HG03139 (cell line): Measurements from ENCODE around the gene LMF1.

ENCODE experiments used
- ATAC-seq: cut with Tn5 transposase; IDR thresholded peaks from one replicate; pipeline ENCODE4 v1.9.1; 2021; ENCODE audit not compliant: unreplicated experiment

LMF1 gene

DNA sequence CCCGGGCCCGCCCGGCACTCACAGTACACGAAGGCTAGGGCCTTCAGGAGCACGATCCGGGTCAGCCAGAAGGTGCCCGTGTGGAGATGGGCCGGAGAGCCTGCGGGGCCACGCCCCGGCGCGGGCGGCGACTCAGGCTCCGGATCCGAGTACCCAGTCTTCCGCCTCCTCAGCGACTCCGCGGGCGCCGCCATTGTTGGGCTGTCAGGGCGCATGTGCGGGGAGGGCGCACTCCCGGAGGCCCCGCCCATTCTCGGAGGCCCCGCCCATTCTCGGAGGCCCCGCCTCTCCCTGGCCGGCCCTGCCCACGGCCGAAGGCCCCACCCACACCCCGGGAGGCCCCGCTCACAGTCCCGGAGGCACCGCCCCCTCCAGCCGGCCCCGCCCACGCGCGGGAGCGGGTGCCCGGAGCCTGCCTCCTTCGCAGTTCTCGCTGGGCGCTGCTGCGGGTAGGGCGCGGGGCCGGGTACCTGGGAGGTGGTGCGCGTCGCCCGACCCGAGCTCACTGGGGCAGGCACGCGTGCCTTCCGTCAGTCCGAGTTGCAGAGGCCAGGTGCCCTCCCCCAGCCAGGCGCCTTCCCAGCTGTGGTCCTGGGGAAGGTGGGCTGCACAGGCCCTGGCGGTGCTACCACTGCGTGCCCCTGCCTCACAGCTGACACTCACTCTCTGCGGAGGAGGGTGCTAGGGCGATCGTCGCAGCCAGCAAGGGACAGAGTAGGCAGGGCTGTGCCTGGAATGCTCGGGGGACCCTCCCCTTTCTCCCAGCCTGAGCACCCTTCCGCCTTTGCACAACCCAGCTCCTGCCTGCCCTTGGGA, at the start of gene LMF1:
TSS of gene LMF1 (minus strand) at position 219 of the 816 bp plus-strand sequence. CDS start at position 215, 4 bp downstream.
- peak; percentile 75 for ATAC-seq

DNA sequence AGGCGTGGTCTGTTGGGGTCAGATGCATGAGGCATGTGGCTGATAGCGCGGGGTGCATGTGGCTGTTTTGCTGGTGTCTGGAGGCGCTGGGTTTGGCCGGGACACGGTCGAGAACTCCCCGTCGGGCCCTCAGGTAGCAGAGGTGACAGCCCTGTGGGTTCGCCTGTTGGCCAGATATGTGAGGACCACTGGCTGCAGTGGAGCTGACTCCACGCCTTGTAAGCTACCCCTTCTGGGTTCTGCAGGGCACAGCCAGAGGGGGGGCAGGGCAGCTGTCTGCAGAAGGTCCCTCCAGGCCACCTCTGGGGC, 49.3 kb upstream of the LMF1 start:
- ATAC-seq: no peak

DNA sequence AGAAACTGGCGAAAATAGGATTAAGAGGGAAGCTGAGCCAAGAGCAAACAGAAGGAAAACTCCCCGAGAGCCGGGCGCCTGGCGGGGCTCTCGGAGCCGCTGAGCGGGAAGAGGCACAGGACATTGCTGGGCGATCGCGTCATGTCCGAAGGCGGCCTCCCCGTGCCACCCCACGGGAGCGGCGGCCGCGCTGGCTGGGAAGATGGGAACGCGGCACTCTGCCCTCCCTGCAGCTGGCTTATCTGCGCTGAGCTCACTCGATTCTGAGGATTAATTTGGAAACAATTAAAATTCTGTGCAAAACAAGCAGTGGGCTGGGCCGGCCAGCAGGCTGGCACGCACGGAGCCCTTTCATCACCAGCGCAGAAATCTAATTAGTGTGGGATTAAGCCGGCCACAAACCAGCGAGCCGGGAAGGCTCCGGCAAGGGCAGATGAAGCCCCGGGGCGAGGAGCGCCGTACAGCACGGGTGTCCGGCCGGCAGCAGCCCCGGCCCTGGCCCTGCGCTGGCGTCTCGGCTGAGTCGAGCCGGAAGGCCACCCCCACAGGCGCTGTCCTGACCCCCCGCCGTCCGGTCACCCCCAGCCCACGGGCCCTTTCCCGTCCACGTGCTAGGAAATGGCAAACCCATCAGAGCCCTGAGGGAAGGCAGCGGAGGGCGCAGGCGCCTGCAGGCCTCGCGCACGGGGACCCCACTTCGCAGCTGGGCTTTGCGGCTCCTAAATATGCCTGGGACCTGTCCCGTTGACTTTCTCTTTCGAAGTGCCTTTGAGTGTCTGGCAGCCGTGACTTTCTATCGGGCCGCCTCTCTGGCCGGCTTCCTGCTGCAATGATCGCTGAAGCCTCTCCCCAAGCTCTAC, 48.7 kb upstream of the LMF1 start:
- ATAC-seq: no peak

DNA sequence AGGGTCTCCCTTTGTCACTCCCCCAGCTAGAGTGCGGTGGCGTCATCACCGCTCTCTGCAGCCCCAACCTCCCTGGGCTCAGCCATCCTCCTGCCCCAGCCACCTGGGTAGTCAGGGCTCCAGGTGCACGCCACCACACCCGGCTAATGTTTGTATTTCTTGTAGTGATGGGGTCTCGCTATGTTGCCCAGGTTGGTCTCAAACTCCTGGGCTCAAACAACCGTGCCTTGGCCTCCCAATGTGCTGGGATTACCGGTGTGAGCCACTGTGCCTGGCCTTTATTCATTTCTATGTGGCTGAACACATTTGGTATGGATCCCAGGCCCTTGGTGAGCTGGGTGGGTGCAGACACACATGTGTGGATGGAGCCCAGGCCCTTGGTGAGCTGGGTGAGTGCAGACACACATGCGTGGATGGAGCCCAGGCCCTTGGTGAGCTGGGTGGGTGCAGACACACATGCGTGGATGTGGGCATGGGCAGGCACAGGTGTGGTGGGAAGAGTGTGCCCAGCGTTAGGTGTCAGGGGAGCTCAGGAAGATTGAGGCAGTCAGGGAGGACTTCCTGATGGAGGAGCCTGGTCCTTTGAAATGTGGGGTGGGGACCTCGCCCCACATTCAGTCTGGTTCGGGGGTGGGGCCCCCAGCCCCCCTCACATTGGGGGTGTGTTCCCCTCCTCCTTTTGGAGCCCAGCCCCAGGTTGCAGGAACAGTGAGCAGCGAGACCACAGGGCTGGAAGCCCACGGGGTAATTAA, 47.8 kb upstream of the LMF1 start:
- ATAC-seq: no peak

DNA sequence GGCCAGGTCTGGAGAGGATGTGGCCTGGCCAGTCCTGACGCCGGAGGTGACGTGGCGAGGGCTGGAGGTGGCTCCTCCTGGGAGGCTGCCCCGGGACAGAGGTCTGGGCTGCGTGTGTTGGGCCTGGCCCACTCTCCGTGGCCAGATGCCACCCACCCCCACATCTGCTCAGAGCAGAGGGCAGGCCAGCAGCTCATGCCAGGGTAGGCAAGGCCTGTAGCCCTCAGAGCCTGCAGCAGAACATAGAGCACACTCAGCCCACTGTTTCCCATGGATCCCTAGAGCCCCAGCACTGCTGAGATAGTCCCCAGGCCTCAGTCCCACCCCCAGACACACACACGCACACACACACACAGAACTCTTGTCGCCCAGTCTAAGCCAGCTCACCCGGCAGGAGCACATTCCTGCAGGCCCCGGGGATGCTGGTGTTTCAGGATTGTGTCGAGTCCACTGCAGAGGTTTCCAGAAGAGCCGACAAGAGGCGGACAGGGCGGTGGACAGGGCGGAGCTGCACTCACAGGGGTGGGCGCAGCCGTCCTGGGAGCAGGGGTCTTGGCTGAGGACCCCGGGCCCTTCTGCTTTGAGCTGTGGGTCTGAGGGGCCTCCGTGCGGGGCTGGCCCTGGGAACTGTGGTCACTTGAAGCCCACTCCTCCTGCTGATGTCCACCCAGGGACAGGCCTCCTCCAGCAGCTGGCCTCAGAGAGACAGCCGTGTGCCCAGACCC, 44.1 kb upstream of the LMF1 start:
- ATAC-seq: no peak

DNA sequence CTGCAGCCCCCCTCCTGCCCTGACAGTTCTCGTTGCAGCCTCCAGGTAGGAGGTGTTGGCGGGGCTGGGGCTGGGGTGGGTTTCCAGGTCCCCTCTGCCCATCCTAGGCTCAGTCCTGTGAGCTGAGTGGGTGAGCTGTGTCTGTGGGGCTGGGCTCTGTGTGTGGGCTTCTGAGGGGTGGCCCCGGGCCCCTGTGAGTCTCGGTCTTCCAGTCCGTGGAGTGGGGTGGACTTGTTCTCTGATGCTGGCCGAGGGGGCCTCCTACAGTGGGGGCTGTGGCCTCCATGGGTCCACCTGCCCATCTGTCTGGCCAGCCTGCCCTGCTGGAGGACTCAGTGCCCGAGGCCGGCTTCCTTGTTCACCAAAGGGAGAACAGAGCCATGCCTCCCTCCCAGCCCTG, 43.4 kb upstream of the LMF1 start:
- ATAC-seq: no peak

DNA sequence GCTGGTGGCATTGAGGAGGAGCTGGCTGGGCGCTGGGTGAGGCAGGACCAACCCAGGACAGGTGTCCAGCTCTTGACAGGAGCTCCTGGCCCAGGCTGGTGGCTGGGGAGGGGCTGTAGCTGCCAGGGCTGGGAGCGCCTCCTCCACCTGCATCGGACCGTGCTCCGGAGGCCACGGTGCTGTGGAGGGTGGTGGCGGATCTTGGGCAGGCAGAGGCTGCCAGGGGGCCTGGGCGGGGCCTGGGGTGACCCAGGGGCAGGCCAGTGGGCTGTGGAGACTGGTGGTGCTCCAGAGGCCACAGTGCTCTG, 42.8 kb upstream of the LMF1 start:
- ATAC-seq: no peak

DNA sequence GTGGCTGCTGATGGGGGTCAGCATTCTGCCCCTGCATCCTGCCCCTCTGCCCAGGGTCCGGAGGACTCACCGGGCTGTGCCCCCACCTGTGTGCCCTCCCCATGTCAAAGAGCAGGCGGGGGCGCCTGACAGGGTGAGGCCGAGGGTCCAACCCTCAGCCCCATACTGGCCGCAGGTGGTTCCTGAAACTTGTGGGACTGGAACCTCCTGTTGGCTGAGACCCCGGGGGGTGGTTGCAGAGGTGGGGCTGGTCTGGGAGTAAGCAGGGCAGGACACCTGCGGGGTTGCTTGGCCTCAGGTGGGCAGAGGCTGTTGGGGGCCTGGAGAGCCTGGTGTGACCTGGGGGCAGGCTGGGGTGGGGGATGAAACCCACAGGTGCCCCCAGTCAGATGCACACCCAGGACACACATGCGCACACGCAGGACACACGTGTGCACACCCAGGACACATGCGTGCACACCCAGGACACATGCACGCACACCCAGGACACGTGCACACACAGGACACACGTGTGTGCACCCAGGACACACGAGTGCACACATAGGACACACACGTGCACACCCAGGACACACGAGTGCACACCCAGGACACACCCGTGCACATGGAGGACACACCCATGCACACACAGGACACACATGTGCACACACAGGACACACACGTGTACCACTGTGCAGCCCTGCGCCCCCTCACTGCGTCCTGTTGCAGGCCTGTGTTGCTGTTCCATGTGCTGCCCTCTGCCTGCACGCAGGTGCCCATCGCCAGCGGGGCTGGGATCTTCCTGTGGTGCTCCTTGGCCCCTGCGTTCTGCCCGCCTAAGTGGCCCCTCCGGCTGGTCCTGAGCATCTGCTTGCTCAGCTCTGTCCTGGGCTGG, 42.2 kb upstream of the LMF1 start:
- no peak for ATAC-seq

DNA sequence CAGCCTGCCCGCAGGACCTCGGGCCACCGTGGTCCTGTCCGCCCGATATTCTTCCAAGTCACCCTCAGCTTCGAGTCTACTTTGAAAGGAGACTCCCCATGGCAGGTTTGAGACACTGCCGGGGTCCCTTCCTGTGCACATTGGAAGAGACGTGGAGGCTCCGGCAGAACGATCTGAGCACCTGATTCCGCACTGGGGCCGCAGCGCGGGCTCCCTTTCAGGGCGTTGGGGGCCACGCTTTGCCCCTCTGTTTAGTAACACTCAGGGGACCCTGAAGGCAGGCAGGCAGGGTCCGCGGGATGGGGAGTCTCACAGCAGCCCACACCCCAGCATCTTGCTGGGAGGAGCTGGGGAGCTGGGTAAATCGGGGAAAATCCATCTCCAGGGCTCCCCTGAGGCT, 41.4 kb upstream of the LMF1 start:
- no peak for ATAC-seq

DNA sequence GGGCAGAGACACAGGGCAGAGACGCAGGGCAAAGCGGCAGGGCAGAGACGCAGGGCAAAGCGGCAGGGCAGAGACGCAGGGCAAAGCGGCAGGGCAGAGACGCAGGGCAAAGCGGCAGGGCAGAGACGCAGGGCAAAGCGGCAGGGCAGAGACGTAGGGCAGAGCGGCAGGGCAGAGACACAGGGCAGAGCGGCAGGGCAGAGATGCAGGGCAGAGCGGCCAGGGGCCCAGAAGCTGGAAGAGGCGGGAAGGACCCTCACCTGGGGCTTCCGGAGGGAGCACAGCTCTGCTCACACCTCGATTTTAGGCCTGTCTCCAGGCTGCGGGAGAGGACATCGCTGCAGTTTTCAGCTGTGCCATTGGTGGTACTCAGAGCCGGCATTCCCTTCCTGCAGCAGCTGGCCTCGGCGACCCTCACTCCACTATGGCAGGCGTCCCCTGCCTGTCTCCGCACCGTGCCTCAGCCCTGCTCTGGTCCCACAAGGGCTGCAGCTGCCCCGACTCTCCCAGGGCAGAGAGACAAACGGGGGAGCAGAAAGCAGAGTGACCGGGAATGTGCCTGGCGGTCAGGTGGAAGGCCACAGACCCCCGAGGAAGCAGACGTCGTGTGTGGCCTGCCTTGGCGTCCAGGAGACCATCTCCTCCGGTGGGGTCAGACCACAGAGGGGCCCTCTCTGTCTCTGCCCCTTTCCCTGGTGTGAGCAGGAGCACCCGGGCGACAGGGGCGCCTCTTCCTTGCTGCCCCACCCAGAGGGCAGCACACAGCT, 40.7 kb upstream of the LMF1 start:
- ATAC-seq: no peak

DNA sequence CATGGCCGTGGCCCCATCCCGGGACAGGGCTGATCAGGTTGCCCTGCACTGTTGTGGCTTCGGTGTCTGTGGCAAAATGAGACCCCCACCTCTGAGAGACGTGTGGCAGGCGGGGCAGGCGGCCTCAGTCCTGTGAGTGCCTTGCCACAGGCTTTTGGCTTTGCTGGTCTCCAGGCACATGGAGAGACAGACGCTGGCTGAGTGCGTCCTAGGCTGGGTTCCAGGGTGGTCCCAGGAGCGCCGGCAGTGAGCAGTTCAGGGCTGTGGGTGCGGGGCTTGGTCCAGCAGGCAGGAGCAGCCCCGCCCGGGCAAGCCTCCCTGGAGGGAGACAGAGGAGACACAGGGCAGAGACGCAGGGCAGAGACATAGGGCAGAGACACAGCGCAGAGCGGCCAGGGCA, 40.0 kb upstream of the LMF1 start:
- ATAC-seq: no peak

DNA sequence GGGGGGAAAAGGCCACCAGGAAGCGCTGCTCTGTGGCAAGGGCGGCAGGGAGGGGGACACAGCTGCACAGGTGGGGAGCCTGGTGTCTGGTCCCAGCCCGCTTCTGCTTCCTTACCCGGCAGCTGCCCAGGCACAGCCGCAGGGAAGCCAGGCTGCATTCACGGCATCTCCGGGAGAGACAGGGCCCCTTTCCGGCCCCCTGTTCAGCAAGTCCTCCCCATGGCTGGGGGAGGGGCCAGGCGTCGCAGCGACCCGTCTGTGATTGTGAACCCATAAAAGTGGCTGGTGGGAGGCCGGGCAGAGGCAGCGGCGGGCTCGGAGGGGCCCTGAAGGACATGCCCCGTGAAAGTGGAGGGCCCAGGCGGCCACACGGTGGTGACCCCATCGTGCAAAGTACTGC, 39.5 kb upstream of the LMF1 start:
- no peak for ATAC-seq

DNA sequence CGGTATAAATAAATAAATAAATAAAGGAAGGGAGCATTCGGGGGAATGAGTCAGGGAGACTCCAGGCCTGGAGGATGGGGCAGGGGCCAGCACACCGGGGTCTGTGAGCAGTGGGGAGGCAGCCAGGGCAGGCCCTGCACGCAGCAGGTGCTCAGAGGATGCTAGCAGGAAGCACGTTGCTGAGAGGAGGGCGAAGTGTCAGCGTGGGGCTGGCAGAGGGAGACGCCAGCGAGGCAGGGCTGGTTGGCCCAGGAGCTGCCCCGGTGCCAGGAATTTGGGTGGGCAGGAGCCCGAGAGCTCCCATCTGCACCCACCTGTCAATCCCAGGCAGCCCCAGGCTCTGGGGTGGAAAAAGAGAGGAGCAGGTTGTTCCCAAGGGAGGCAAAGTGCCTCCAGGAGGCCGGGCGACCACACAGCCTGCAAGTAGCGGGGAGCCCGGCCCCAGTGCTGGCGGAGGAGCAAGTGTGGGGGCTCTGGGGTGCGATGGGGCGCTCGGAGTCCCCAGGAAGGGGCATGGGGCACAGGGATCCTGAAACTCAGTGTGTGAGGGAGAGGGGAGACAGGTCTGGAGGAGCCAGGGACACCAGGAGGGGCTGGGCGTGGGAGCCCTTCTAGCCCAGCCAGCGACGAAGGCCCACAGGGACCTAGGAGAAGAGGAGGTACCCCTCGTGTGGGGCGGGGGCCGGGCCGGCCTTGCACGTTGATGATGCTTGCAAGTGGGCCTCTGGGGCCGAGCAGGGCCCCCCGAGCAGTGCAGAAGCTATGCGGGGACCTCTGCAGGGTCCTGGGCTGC, 38.8 kb upstream of the LMF1 start:
- ATAC-seq: no peak

DNA sequence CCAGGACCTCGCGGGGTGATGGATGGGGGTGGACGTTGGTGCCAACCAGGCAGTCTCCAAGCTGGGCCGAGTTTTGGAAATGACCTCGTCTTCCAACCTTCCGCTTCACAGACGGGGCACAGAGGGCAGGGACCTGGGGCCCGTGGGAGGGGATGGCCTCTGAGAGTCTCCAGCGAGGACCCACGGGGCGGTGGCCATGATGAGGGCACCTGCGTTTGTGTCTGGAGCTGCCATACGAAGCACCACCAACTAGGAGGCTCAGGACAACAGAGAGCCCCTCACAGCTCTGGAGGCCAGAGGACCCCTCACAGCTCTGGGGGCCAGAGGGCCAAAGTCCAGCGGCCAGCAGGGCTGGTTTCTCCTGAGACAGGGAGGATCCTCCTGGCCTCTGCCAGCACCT, 37.3 kb upstream of the LMF1 start:
- ATAC-seq: no peak

DNA sequence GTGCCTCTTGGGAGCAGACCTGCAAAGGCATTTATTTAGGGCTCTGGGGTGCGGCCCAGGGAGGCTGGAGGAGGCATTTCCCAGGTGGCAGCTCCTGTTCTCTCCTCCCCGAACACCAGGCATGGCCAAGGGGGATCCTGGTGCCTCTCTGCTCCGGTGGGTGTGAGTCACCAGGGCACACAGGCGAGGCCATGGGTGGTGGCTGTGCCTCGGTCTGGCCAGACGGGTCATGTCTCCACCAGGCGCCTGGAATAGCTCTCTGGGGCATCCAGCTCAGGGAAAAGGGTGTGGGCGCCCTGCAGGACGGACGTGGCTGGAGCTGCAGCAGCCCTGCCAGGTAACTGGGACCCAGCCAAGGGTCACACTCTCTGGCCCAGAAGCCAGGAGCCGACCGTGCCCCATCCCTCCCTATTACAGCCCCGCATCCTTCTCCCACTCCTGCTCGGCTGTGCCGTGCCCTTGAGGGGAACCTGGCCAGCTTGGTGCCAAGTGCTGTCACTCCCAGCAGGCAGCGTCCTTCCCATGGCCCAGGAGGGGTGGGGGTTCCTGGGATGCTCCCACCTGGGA, 36.6 kb upstream of the LMF1 start:
- no peak for ATAC-seq

DNA sequence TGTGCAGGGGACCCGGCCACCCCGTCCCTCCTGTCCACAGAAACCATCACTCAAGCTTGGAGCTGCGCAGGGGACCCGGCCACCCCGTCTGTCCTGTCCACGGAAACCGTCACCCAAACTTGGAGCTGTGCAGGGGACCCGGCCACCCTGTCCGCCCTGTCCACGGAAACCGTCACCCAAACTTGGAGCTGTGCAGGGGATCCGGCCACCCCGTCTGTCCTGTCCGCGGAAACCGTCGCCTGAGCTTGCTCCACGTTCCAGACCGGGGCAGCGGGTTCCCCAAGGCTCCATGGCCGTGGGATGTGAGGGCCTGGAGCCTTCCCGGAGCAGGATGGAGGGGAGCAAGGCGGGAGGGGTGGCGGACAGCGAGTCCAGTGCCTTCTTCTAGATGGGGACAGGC, 36.0 kb upstream of the LMF1 start:
- ATAC-seq: no peak

DNA sequence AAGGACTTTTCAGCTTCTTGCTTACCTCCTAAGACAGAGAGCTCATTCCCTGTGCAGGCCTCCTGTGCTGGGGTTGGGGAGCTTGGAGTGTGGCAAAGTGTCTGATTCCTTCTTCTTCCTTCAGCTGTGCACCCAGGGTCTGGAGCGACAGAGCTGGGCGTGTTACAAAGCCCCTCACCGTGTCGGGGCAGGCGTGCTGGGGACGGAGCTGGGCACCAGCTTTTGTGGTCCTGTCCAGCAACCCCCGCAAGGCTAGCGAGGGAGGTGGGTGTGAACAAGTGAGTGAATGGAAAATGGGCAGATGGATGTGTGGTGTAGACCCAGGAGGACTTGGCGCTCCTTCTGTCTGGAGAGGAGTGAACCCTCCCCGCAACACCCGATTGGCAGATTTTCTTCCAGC, 34.5 kb upstream of the LMF1 start:
- ATAC-seq: no peak
